ENCODE data around the gene HTR5A. TPM values are rescaled to one million over a fixed set of nuclear protein-coding genes. Genes with fewer than 3 reads are reported as not detected.

The HTR5A gene
- total RNA-seq (2014; rRNA removed; shearing (Covaris generic)) = not detected in 2 replicates

GRCh38 chr7:155069992-155070751, at the start of gene HTR5A:
TSS of gene HTR5A (plus strand) at chr7:155070324. CDS start at chr7:155070900, 576 bp downstream.

Small RNAs within 50 kb of the gene (small RNA-seq; reads per million reads assigned to genes)
- not detected for gene AC092628.1

Other genes with a start within 250 kb of the HTR5A start
- 10.6 and 13.3 TPM in 2 replicates for gene PAXIP1, start 67.2 kb upstream of the HTR5A start, total RNA-seq (2014; rRNA removed; shearing (Covaris generic))
- 37.1 and 48.5 TPM in 2 replicates for gene INSIG1, start 227.6 kb downstream of the HTR5A start, total RNA-seq (2014; rRNA removed; shearing (Covaris generic))